Measurements from ENCODE around the gene DUSP6. TPM values are rescaled to one million over a fixed set of nuclear protein-coding genes. Genes with fewer than 3 reads are reported as not detected.
"Not testable (repeated sequence)": the region's sequence is repeated elsewhere in the genome, so short reads cannot be mapped to it uniquely, and the experiment has no call there.

The DUSP6 gene
- total RNA-seq, 1 donor from 2014 or later = 67.2 TPM

DNA sequence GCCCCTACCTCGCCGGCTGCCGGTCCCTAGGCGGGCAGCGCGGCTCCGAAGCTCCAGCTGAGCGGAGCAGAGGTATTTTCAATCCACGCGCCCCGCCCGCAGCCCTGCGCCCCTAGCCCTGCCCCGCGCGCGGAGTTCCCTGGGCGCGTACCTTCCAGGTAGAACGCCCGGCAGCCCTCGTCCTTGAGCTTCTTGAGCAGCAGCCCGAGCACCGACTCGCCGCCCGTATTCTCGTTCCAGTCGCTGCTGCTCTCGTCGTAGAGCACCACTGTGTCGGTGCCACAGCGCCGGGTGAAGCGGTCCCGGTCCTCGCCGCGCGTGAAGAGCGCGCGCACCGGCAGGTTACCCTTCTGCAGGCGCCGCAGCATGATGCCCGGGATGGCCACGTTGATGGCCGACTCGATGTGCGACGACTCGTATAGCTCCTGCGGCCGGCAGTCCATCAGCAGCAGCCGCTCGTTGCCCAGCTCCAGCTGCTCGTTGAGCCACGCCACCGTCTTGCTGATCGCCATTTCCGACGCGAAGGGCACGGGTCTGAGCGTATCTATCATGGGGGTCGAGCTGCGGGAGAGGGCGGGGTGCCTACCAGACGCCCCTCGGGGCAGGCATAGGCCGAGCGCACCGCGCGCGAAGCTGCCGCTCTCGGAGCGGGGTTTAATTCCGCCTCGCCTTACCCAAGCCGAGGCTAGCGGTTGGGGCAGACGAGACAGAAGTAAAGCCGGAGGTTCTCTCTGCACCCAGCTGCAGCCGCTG is 636 bp downstream of the DUSP6 start:
- DNase-seq (ENCODE audit: low spot score) = peak; percentile 18

DNA sequence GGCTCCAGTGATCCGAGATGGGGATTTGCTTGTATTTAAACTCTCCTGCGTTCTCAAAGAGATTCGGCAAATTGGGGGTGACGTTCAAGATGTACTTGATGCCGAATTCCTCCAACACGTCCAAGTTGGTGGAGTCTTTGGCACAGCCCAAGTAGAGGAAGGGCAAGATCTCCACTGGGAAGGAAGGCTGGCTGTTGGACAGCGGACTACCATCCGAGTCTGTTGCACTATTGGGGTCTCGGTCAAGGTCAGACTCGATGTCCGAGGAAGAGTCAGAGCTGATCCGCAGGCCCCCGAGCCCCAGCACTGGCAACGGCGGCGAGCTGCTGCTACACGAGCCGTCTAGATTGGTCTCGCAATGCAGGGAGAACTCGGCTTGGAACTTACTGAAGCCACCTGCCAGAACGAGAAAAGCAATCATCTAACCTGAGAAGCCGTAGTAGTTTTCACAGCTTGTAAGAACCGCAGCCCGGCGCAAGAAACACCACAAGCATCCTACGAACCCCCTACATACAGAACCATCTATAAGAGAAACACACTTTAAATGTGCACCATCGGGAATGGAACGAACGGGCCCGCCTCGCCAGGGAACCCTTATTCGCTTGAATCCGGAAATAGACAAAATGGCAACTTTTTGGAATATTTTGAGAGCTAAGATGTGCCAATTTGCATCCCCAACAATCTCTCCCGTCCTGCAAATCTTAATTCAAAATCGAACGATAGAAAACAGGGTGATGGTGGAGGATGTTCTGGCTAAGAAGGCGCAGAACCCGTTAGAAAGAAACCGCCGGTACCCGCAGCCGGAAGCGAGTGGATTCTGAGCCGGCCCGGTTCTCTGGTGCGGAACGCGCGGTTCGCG is 1.4 kb downstream of the DUSP6 start:
- no peak for DNase-seq (ENCODE audit: low spot score)

GRCh38 chr12:89350260-89350629 is 2.1 kb downstream of the DUSP6 start:
- DNase-seq (ENCODE audit: low spot score) = no peak

- peak; percentile 36 for DNase-seq (ENCODE audit: low spot score)
Observed at GRCh38 chr12:89349814-89350213, 2.5 kb downstream of the DUSP6 start.

- no peak for DNase-seq (ENCODE audit: low spot score)
Observed at GRCh38 chr12:89348894-89349699, 3.2 kb downstream of the DUSP6 start.

- no peak for DNase-seq (ENCODE audit: low spot score)
Observed at GRCh38 chr12:89347325-89347829, 4.9 kb downstream of the DUSP6 start.

DNA sequence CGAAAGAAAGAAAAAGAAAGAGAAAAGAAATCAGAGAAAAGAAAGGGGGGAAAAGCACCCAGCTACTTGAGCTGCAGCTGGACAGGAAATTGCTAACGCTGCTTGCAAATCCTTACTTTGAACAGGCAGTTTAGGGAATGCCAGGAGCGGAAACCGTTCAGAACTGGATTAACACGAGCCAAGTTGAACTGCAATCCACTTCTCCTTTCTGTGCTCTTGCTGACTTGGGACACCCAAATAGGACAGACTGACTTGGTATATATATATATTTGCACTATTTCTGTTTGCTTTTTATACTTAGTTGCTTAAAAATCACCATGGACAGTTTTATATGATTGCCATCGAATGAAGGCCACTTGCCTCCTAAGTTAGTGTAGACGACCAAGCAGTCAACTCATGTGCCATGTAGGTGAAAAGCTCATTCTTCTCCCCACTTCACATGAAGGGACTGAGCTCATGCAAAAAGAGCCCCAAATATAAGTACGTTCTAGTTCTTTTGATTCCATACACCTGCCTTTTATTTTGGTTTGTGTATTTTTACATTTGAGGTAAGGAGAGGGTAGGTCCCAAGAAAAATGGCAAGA is 5.5 kb downstream of the DUSP6 start:
- DNase-seq (ENCODE audit: low spot score) = peak; percentile 50

DNA sequence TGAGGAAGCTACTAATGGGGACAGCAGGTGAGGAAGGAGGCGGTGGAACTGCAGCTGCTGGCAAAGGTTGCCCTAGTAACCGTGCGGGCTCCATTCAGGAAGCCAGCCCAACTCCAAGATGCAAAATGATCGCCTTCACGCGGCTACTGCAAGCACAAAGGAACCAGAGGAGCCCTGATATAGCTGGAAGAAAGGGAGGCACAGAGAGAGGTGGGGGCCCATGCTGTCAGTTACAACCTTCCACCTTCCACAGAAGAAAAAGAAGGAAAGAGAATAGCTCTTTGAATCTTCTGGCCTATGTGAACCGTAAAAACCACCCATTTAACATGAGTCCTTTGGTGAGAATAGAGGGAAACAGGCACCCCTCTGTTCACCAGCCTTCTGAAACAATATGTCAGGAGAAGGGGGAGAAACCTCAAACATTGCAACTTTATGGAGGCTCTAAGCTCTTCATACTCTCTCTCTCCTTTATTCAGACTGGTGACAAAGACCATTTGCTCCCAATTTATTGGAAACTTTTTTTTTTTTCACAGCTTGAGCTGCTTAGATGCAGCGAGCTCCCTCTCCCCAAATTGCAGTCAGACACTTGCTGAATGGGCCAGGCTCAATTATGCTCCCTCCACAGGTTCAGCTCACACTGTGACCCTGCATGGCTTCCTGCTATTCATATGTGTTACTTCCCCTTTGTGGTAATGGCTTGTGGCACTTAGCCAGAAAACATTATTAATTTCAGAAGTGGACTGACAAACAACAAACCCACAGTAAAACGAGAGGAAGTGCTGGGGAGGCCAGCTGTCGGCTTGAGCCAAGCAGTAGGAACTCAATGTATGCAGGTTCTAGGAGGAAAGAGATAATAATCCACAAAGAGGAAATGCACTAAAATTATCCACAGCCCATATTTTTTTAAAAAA is 6.2 kb downstream of the DUSP6 start:
- peak; percentile 78 for DNase-seq (ENCODE audit: low spot score)

GRCh38 chr12:89345376-89345775 is 6.9 kb downstream of the DUSP6 start:
- DNase-seq (ENCODE audit: low spot score) = no peak

- DNase-seq (ENCODE audit: low spot score) = no peak
Observed at GRCh38 chr12:89344862-89345202, 7.5 kb downstream of the DUSP6 start.

DNA sequence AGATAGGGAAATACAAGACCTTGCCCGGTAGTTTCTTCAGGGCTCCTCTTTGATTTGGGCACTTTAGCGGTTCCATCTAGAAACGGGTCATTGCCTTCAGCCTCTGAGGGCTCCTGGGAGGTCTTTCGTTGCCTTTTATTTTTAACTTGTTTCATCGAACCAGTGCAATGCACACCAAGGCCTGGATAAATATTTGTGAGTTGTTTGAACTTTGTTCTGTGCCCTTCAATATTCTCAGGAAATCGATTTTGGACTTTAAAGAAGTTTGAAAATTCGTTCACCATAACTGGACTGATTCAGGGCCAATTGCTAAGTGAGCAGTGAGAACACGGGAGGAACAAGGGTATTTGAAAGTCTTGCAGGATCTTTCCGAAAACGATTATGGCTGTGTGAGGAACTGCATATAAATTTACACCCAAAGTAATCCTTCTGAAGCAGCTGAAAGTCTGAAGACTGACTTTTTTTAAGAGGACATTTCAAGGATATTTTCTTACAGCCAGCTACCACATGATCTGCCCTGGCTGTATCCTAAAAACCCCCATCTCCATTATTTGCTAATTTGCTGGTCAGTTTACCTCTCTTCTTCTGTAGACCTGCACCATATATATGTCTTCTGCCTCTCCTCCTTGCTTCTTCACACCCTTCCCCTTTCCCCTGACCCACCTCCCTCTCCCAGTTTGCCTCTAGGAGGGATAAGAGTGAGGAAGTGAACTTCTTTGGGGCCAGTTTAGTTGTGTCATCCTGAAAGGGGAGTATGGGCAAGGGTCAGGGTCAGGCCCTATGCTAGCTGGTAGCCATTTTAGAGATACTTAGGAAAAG is 8.0 kb downstream of the DUSP6 start:
- no peak for DNase-seq (ENCODE audit: low spot score)

DNA sequence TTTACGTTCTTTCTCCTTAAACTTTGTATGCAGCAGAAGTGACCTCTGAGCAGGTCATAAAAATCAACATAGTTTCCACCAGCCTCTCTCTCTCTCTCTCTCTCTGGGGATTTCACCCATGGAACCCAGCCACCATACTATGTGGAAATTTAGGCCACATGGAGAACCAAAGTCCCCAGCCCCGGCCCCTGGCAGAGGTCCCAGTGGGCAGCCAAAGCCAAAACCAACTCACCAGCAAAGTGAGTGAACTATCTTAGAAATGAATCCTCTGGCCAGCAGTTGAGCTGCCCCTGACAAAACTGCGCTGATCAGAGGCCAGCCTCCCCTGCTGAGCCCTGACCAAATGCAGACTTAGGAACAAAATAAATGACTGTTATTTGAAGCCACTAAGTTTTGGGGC is 9.2 kb downstream of the DUSP6 start:
- DNase-seq (ENCODE audit: low spot score) = no peak

- DNase-seq (ENCODE audit: low spot score) = no peak
Observed at GRCh38 chr12:89340861-89341260, 11.4 kb downstream of the DUSP6 start.

- DNase-seq (ENCODE audit: low spot score) = no peak
Observed at GRCh38 chr12:89339526-89339925, 12.8 kb downstream of the DUSP6 start.

- DNase-seq (ENCODE audit: low spot score) = not testable (repeated sequence)
Observed at GRCh38 chr12:89337136-89337535, 15.2 kb downstream of the DUSP6 start.

DNA sequence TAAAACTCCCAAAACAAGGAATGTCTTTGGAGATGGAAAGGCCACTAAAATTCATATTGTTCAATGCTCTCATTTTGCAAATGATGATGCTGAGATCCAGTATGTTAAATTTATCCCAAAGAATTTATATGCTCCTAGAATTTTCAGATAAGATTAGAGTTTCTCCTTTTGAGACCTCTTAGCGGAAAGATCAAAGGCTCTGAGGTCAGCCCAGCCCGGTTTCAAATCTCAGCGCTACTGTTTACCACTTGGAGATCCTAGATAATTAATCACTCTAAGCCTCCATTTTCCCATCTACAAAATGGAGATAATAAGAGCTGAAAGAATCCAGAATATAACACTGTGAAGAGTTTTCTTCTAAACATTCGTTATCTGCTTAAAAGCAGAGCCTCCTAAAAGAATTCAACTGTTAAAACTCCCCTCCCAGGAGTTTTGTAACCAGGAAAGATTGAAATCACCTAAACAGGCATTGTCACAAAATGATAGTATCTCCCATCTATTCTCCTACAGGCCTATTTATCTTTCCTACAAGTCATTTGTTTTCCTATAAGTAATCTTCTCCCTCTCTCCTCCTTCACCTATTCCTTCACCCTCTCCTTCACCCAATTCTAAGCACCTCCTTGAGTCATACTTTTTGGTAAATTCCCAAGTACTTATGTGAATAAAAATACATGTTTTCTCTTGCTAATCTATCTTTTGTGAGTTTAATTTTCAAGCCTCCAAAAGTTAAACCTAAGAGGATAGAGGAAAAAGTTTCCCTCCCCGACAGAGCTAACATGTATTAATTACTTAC is 16.7 kb downstream of the DUSP6 start:
- DNase-seq (ENCODE audit: low spot score) = no peak

GRCh38 chr12:89334548-89335169 is 17.6 kb downstream of the DUSP6 start:
- no peak for DNase-seq (ENCODE audit: low spot score)

DNA sequence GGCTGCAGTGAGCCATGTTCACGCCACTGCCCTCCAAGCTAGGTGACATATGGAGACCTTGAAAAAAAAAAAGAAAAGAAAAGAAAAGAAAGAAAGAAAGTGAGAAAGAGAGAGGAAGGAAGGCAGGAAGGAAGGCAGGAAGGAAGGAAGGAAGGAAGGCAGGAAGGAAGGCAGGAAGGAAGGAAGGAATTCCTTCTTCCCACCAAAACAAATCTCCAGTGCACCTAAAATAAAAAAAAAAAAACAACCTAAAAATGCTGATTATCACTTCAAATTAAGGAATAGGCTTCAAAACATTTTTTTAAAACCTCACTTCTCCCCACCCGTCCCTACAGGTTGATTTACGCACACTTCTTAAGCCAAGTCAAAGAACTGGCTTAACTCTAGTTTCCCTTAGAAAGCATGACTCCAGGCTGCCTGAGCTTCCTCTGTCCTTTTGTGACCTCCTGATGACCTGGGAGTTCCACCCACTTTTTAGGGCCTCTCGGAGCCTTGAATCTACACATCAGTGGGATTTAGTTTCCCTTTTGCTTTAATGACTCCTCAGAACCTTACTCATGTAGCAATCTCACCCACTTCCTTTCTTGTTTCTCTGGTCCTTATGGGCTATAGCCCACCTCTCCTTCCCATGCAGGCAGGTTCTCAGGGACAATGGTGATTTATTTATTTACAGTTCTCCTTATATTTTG is 18.6 kb downstream of the DUSP6 start:
- DNase-seq (ENCODE audit: low spot score) = no peak

Data from umbilical cord (tissue), 2 donors.